Endothelial cell of umbilical vein (primary cell): ENCODE results near the gene SLC12A6. TPM values are rescaled to one million over a fixed set of nuclear protein-coding genes. Genes with fewer than 3 reads are reported as not detected.

Source experiments
- BruUV-seq: library from RNA; stranded (reverse); fragments of 400-500 nt; replicated peaks from 2 replicates; lab custom pipeline; 2021; lab: Mats Ljungman, UMichigan
- CTCF ChIA-PET: fragments of 300-600, 350-600 bp; sonication (Branson Sonifier 250); formaldehyde crosslinking; loops from one replicate; lab custom pipeline; 2021; ENCODE audit warnings: antibody characterized with exemption, inconsistent platforms; lab: Charles Lee
- POLR2A ChIA-PET: fragments of 300-600, 350-600 bp; sonication (Branson Sonifier 250); formaldehyde crosslinking; loops from one replicate; lab custom pipeline; 2021; ENCODE audit warnings: antibody characterized with exemption, inconsistent platforms; lab: Charles Lee
- DNase-seq: peaks from one replicate; pipeline ENCODE4 v3.0.0-alpha.2; 2011; ENCODE audit warnings: low read depth, low spot score
- FAIRE-seq: peaks from 2 replicates; lab custom pipeline; 2011; peaks lifted over from hg19 to GRCh38; lab: Jason Lieb, UNC
- H2AFZ ChIP-seq: 2 replicates; pipeline ENCODE4 v1.6.0; 2012; ENCODE audit warnings: low read depth, low read length, control low read depth, inconsistent platforms
- H3K27ac ChIP-seq: 2 replicates; pipeline ENCODE4 v1.5.1; 2011; ENCODE audit warnings: low read depth, mild to moderate bottlenecking, control low read depth, low read length, moderate library complexity; ENCODE audit not compliant: insufficient read depth
- H3K27me3 ChIP-seq, 2 experiments: 2 replicates each; pipeline versions ENCODE4 v1.6.0 to v1.6.1; 2011; ENCODE audit warnings: low read length in 2 of 2, mixed read lengths in 1 of 2; ENCODE audit not compliant: control insufficient read depth in 2 of 2, insufficient read depth in 2 of 2
- H3K36me3 ChIP-seq, 2 experiments: 2 replicates in 1 of 2; 3 replicates in 1 of 2; pipeline ENCODE4 v1.5.1; 2011; ENCODE audit warnings: low read length in 2 of 2, mild to moderate bottlenecking in 1 of 2, moderate library complexity in 1 of 2; ENCODE audit not compliant: control insufficient read depth in 2 of 2, insufficient read depth in 2 of 2; ENCODE audit errors: extremely low read depth in 1 of 2
- H3K4me1 ChIP-seq: 3 replicates; pipeline ENCODE4 v1.5.1; 2011; ENCODE audit warnings: mild to moderate bottlenecking, low read length; ENCODE audit not compliant: control insufficient read depth, insufficient read depth; ENCODE audit errors: extremely low read depth
- H3K4me2 ChIP-seq: 2 replicates; pipeline ENCODE4 v1.6.1; 2011; ENCODE audit warnings: low read length, control low read depth, mixed read lengths; ENCODE audit not compliant: insufficient read depth
- H3K4me3 ChIP-seq, 3 experiments: fragments of 200-600 bp in 1 of 3; sonication (generic), shearing (Covaris generic) in 1 of 3; replicated peaks in 1 of 3; 2 replicates each; pipeline ENCODE4 v1.5.1; 2011 to 2016; ENCODE audit warnings: control low read depth in 3 of 3, low read length in 3 of 3, mild to moderate bottlenecking in 2 of 3, inconsistent platforms in 1 of 3, low read depth in 1 of 3, moderate library complexity in 1 of 3; ENCODE audit not compliant: insufficient read depth in 1 of 3
- H3K79me2 ChIP-seq: 2 replicates; pipeline ENCODE4 v1.6.0; 2012; ENCODE audit warnings: low read length, inconsistent platforms; ENCODE audit not compliant: control insufficient read depth, insufficient read depth
- H3K9ac ChIP-seq: replicated peaks from 2 replicates; pipeline ENCODE3; 2011; ENCODE audit warnings: low read length, control low read depth; ENCODE audit not compliant: insufficient read depth; ENCODE audit errors: extremely low read depth
- H3K9me1 ChIP-seq: replicated peaks from 3 replicates; pipeline ENCODE4 v1.6.0; 2011; ENCODE audit warnings: mild to moderate bottlenecking, low read length; ENCODE audit not compliant: control insufficient read depth, insufficient read depth; ENCODE audit errors: extremely low read depth
- H3K9me3 ChIP-seq: replicated peaks from 2 replicates; pipeline ENCODE4 v1.5.1; 2012; ENCODE audit warnings: low read length, inconsistent platforms; ENCODE audit not compliant: control insufficient read depth, insufficient read depth
- H4K20me1 ChIP-seq: replicated peaks from 2 replicates; pipeline ENCODE3; 2011; ENCODE audit warnings: mild to moderate bottlenecking, low read length; ENCODE audit not compliant: control insufficient read depth, insufficient read depth; ENCODE audit errors: extremely low read depth
- CTCF ChIP-seq, 2 donors: IDR thresholded peaks; 1 replicate in 1 of 2; 2 replicates in 1 of 2; pipeline ENCODE4 v1.5.1; 2011; ENCODE audit warnings: low read length in 2 of 2, mild to moderate bottlenecking in 2 of 2, moderate library complexity in 2 of 2, control low read depth in 1 of 2, inconsistent platforms in 1 of 2, low read depth in 1 of 2; ENCODE audit not compliant: insufficient read depth in 1 of 2; ENCODE audit errors: extremely low read depth in 1 of 2
- EZH2 ChIP-seq: IDR thresholded peaks from 2 replicates; pipeline ENCODE4 v1.6.1; 2012; ENCODE audit warnings: borderline replicate concordance, low read depth, mild to moderate bottlenecking, moderate library complexity, low read length, inconsistent platforms; ENCODE audit not compliant: severe bottlenecking
- FOS ChIP-seq: IDR thresholded peaks from 2 replicates; pipeline ENCODE4 v1.6.1; 2011; ENCODE audit warnings: mild to moderate bottlenecking, low read length, moderate library complexity, borderline replicate concordance; ENCODE audit not compliant: insufficient read depth
- GATA2 ChIP-seq: IDR thresholded peaks from 2 replicates; pipeline ENCODE4 v1.7.0; 2011; ENCODE audit warnings: low read depth, mild to moderate bottlenecking, moderate library complexity, mixed read lengths, low read length; ENCODE audit not compliant: insufficient read length, insufficient read depth
- JUN ChIP-seq: IDR thresholded peaks from 2 replicates; pipeline ENCODE4 v1.6.1; 2011; ENCODE audit warnings: borderline replicate concordance, low read depth; ENCODE audit not compliant: insufficient read length, insufficient read depth
- MAX ChIP-seq: IDR thresholded peaks from 2 replicates; pipeline ENCODE4 v1.6.1; 2011; ENCODE audit not compliant: insufficient read depth, insufficient read length
- MYC ChIP-seq: IDR thresholded peaks from one replicate; pipeline ENCODE4 v1.6.1; 2011; ENCODE audit warnings: mild to moderate bottlenecking, low read depth, low read length
- POLR2A ChIP-seq: IDR thresholded peaks from 2 replicates; pipeline ENCODE4 v1.6.1; 2012; ENCODE audit warnings: low read depth, mild to moderate bottlenecking, control low read depth, low read length
- POLR2AphosphoS5 ChIP-seq: IDR thresholded peaks from 2 replicates; pipeline ENCODE4 v1.6.1; 2012; ENCODE audit warnings: low read depth, mild to moderate bottlenecking, control low read depth, low read length, moderate library complexity; ENCODE audit not compliant: insufficient read depth
- dilution Hi-C: fragments of 300-500 bp; cut with MboI; formaldehyde crosslinking; loops from one replicate; pipeline ENCODE4 v1.15.0; 2019; ENCODE audit warnings: low sequenced_read_pairs; ENCODE audit not compliant: extremely low pct_ligation_motif_present
- intact Hi-C: fragments of 100-400 bp; cut with micrococcal nuclease; formaldehyde crosslinking; loops from one replicate; pipeline ENCODE4 v1.10.0; 2022
- polyA plus RNA-seq, 4 experiments: library from polyadenylated mRNA; depleted of rRNA in 3 of 4; stranded (reverse) in 3 of 4; unstranded in 1 of 4; fragments of >200 nt; gene quantifications; 2 replicates each; pipeline versions ENCODE4 v1.2.1 to v1.2.3, GENCODE V29; 2011 to 2012; ENCODE audit warnings: missing spikeins in 1 of 4
- total RNA-seq: library from RNA; stranded (reverse); gene quantifications from 2 replicates; pipeline ENCODE4 v1.2.3, GENCODE V29; 2021

SLC12A6 gene
- total and polyA plus RNA-seq, 2 donors (not counting 3 experiments of a cell fraction or from before 2014, with no cell fraction given), result 21.4 to 27.1 TPM

- dilution Hi-C loops (no loop called here), intact Hi-C loops (no loop called here)
- TF ChIP-seq MYC (no peak), MAX (no peak), JUN (no peak), POLR2A (no peak), POLR2AphosphoS5 (no peak), CTCF (IDR thresholded peaks at IDR 0.05; ENCODE audit: extremely low read depth in 1 of 2, insufficient read depth in 1 of 2, low read depth in 1 of 2, low read length in 2 of 2) (no peak), GATA2 (no peak), FOS (no peak), EZH2 (no peak)
- Histone ChIP-seq H4K20me1 (no peaks in the 10 kb centered on the region), H3K79me2 (no peaks in the 10 kb centered on the region), H3K9me3 (no peaks in the 10 kb centered on the region), H3K4me2 (no peak overlapping the region), H3K9me1 (no peaks in the 10 kb centered on the region), H3K36me3 (peaks cover 2 to 6% of the 10 kb centered on the region in 2 experiments), H3K4me3 (no peak overlapping the region), H3K27ac (no peak overlapping the region), H3K9ac (no peak overlapping the region), H3K4me1 (no peaks in the 10 kb centered on the region), H3K27me3 (no peaks in the 10 kb centered on the region), H2AFZ (no peak overlapping the region)
- BruUV-seq, result no TSS peak
- CTCF ChIA-PET, result interaction anchor here (1.7 kb wide), 1 partner anchor 18 kb away, joined by 5 read pairs; no protein-coding TSS in a partner anchor
- POLR2A ChIA-PET, result no interaction called here
- FAIRE-seq (no peak), DNase-seq (no peak)
Observed at GRCh38 chr15:34258151-34258550, 79.4 kb downstream of the SLC12A6 start.
